Upper lobe of right lung (tissue), 1 donor: ENCODE results near the gene WDFY2. TPM values are rescaled to one million over a fixed set of nuclear protein-coding genes. Genes with fewer than 3 reads are reported as not detected.

Experiments used
- ATAC-seq: fragments of 200-7000 bp; cut with Tn5 transposase; one replicate; pipeline ENCODE4 v1.9.1; 2020; ENCODE audit warnings: mild to moderate bottlenecking, moderate library complexity
- DNase-seq: peaks from one replicate; pipeline ENCODE4 v3.0.0-alpha.2; 2020
- H3K27ac ChIP-seq: fragments of 200-600 bp; one replicate; pipeline ENCODE4 v1.8.0; 2022
- H3K27me3 ChIP-seq: fragments of 200-600 bp; one replicate; pipeline ENCODE4 v1.8.0; 2022; ENCODE audit warnings: mild to moderate bottlenecking
- H3K36me3 ChIP-seq: fragments of 200-600 bp; one replicate; pipeline ENCODE4 v1.8.0; 2022
- H3K4me1 ChIP-seq: fragments of 200-600 bp; one replicate; pipeline ENCODE4 v1.8.0; 2022
- H3K4me3 ChIP-seq: fragments of 200-600 bp; one replicate; pipeline ENCODE4 v1.8.0; 2022; ENCODE audit warnings: mild to moderate bottlenecking
- H3K9me3 ChIP-seq: fragments of 200-600 bp; one replicate; pipeline ENCODE4 v1.8.0; 2022
- intact Hi-C: fragments of 100-400 bp; cut with DNase I; formaldehyde crosslinking; loops from one replicate; pipeline ENCODE4 v1.11.0; 2022
- total RNA-seq: library from RNA; stranded (reverse); fragmentation: NEBNext Ultra II Directional; extraction: Animal tissue kit (Norgen Biotek cat#: 25700); gene quantifications from one replicate; pipeline ENCODE4 v1.2.1, GENCODE V29; 2021
- TF ChIP-seq, protein P1 (sequence below): fragments of 200-600 bp; IDR thresholded peaks from one replicate; pipeline ENCODE4 v1.8.0; 2022; ENCODE audit warnings: antibody characterized with exemption
- donor health status: DM: no; HTN: yes; CAD: no; lungs with severe emphysema.

The WDFY2 gene
- total RNA-seq, 1 donor from 2014 or later, result 13.1 TPM

GRCh38 chr13:51786425-51787265 is 202.4 kb downstream of the WDFY2 start:
- TF ChIP-seq, protein P1, sequence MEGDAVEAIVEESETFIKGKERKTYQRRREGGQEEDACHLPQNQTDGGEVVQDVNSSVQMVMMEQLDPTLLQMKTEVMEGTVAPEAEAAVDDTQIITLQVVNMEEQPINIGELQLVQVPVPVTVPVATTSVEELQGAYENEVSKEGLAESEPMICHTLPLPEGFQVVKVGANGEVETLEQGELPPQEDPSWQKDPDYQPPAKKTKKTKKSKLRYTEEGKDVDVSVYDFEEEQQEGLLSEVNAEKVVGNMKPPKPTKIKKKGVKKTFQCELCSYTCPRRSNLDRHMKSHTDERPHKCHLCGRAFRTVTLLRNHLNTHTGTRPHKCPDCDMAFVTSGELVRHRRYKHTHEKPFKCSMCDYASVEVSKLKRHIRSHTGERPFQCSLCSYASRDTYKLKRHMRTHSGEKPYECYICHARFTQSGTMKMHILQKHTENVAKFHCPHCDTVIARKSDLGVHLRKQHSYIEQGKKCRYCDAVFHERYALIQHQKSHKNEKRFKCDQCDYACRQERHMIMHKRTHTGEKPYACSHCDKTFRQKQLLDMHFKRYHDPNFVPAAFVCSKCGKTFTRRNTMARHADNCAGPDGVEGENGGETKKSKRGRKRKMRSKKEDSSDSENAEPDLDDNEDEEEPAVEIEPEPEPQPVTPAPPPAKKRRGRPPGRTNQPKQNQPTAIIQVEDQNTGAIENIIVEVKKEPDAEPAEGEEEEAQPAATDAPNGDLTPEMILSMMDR, result no peak
- DNase-seq (no peak), ATAC-seq (no peak)
- H3K27me3 ChIP-seq, result no peaks in the 10 kb centered on the region
- no peak overlapping the region for H3K4me3 ChIP-seq
- peak overlapping the region; percentile 37 for H3K27ac ChIP-seq
- no peaks in the 10 kb centered on the region for H3K9me3 ChIP-seq
- H3K4me1 ChIP-seq, result peaks cover 10% of the 10 kb centered on the region
- no peaks in the 10 kb centered on the region for H3K36me3 ChIP-seq
- intact Hi-C loops, result no loop called here

DNA sequence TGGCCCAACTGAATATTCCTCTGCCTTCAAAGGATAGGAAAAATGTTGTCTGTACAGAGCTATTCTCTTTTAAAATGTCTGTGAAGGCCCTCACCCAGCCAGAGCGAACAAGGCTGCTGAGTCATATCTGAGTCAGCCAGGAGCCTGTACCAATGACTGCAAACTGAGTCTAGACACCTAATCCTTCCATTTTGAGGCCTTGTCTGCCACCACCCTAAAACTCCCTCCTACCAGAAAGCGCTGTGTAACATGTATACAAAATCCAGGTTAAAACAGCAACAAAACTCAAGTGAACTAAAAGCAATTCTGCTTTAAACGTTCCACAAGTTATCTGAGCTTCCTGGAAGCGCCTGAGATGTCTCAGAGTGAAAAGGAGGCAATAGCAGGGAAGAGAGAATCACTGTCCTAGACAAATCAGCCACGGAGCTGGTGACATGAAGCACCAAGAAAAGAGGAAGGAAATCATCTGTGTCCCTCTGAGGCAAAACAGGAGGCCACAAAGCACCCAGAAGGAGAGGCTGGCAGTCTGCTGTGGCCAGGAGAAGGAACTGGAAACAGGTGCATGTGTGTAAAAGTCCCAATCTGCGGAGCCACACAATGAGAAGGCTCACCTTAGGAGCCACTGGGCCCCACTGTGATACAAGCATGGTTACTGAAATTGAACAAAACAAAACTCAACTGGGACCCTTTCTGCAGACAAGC is 209.5 kb downstream of the WDFY2 start:
- TF ChIP-seq, protein P1, result no peak
- no peaks in the 10 kb centered on the region for H3K27me3 ChIP-seq
- no peak overlapping the region for H3K4me3 ChIP-seq
- ATAC-seq (peak; percentile 69), DNase-seq (no peak)
- H3K4me1 ChIP-seq, result no peaks in the 10 kb centered on the region
- intact Hi-C loops, result no loop called here
- H3K9me3 ChIP-seq, result no peaks in the 10 kb centered on the region
- H3K36me3 ChIP-seq, result no peaks in the 10 kb centered on the region
- H3K27ac ChIP-seq, result no peak overlapping the region

DNA sequence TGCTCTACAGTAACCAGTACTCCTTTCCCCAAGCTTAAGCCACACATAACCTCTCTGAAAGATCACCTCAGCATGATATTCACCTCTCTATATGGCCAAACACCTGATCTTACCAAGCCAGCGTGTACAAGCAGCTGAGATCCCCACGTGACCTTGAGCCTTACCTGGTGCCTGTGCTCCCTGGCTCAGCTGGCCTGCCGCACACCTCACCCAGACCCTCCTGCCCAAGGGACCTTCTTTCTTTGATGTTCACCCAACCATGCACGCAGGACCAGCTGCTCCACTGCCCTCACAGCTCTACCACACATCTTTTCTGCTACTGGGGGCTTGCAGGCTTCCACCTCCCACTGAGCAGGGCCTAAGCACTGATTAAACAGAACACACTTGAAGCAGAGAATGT is 210.7 kb downstream of the WDFY2 start:
- Histone ChIP-seq H3K4me3 (no peak overlapping the region), H3K36me3 (no peaks in the 10 kb centered on the region), H3K27me3 (no peaks in the 10 kb centered on the region), H3K9me3 (no peaks in the 10 kb centered on the region), H3K4me1 (no peaks in the 10 kb centered on the region), H3K27ac (no peak overlapping the region)
- DNase-seq (no peak), ATAC-seq (no peak)
- intact Hi-C loops, result no loop called here
- TF ChIP-seq, protein P1, result no peak

GRCh38 chr13:51795419-51795818 is 211.2 kb downstream of the WDFY2 start:
- Histone ChIP-seq H3K4me1 (no peaks in the 10 kb centered on the region), H3K4me3 (no peak overlapping the region), H3K27me3 (no peaks in the 10 kb centered on the region), H3K27ac (no peak overlapping the region), H3K9me3 (no peaks in the 10 kb centered on the region), H3K36me3 (no peaks in the 10 kb centered on the region)
- intact Hi-C loops, result no loop called here
- ATAC-seq (no peak), DNase-seq (no peak)
- TF ChIP-seq, protein P1, result no peak

GRCh38 chr13:51796546-51796945 is 212.3 kb downstream of the WDFY2 start:
- Histone ChIP-seq H3K27me3 (no peaks in the 10 kb centered on the region), H3K27ac (no peak overlapping the region), H3K9me3 (no peaks in the 10 kb centered on the region), H3K36me3 (no peaks in the 10 kb centered on the region), H3K4me3 (no peak overlapping the region), H3K4me1 (peaks cover 8% of the 10 kb centered on the region)
- intact Hi-C loops, result no loop called here
- ATAC-seq (no peak), DNase-seq (no peak)
- TF ChIP-seq, protein P1, result no peak
